ENCODE results near the gene OSBPL5. TPM values are rescaled to one million over a fixed set of nuclear protein-coding genes. Genes with fewer than 3 reads are reported as not detected.

OSBPL5 gene
- total RNA-seq, 1 experiment from 2014 or later, result 16.1 TPM

DNA sequence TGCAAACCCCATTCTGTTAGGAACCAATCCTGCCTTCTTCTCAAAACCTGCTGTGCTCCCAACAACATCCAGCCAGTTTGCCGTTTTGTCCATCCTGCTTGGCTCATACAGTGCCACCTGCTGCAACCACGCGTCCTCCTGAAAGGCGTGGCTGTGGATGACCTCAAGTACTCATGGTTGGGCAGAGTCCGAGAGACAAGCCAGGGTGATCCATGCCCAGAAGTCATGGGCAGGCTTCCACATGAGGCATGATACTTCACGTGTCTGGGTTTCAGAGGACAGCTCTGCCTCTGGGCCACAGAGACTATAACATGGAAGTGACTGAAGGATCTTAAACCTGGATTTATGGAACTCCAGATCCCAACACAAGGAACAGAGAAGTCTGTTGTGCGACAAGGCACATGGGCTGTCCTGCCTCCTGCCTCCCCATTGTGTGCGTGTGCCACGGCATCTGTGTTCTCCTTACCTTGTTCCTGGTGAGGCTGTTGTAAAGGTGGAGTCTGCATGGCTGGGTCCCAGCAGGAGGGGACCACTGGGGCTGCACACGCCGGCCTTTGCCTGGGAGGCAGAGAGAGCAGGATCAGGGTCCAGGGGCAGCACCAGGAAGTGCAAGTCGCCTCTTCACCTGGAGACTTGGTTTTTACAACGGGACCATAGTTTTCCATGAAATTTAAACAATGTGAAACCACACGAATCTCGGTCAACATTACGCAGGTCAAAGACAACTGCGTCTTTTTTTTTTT is 123.2 kb downstream of the OSBPL5 start:
- Histone ChIP-seq H3K4me1 (ENCODE audit: insufficient read depth, low read length) (no peaks in the 10 kb centered on the region), H3K4me2 (ENCODE audit: insufficient read depth, insufficient read length, low read length) (no peak overlapping the region), H3K79me1 (ENCODE audit: insufficient read depth, low read depth, low read length, poor library complexity, severe bottlenecking) (peaks cover 5% of the 10 kb centered on the region), H2AK5ac (ENCODE audit: insufficient read length, low read length) (no peak overlapping the region), H3K18ac (ENCODE audit: insufficient read length, low read depth, low read length) (no peak overlapping the region), H3K4ac (ENCODE audit: low read depth, low read length) (no peak overlapping the region), H3T11ph (ENCODE audit: low read length) (no peak overlapping the region), H4K91ac (ENCODE audit: insufficient read length, low read depth, low read length) (no peak overlapping the region), H3K14ac (ENCODE audit: insufficient read depth, low read length) (no peak overlapping the region; the same call in 1 of the 2 replicates), H2BK15ac (ENCODE audit: low read depth, low read length) (no peak overlapping the region), H2BK120ac (ENCODE audit: low read depth, low read length, poor library complexity, severe bottlenecking) (no peak overlapping the region), H3K9me3 (ENCODE audit: control insufficient read depth, low read depth, low read length) (no peaks in the 10 kb centered on the region), H4K5ac (ENCODE audit: insufficient read length, low read depth, low read length) (no peak overlapping the region), H3K23me2 (ENCODE audit: insufficient read length, low read depth, low read length, poor library complexity, severe bottlenecking) (no peaks in the 10 kb centered on the region), H2BK20ac (ENCODE audit: low read depth, low read length, poor library complexity, severe bottlenecking) (no peak overlapping the region), H2BK12ac (ENCODE audit: insufficient read length, low read depth, low read length) (no peak overlapping the region), H4K8ac (replicated peaks; ENCODE audit: insufficient read length, low read depth, low read length) (no peak overlapping the region), H3K79me2 (ENCODE audit: insufficient read depth, low read length) (no peaks in the 10 kb centered on the region; the same call in 1 of the 2 replicates), H2BK5ac (ENCODE audit: insufficient read length, low read length) (no peak overlapping the region), H3K23ac (ENCODE audit: insufficient read length, low read depth, low read length) (no peak overlapping the region), H3K27ac (ENCODE audit: insufficient read length, low read depth, low read length) (no peak overlapping the region), H3K56ac (ENCODE audit: insufficient read length, low read depth, low read length) (no peak overlapping the region), H4K20me1 (ENCODE audit: control insufficient read depth, insufficient read depth, insufficient read length) (no peaks in the 10 kb centered on the region), H3K9ac (ENCODE audit: extremely low read depth, insufficient read length, low read length) (peak overlapping the region; percentile 8), H2AFZ (ENCODE audit: low read length) (no peak overlapping the region), H3K27me3 (ENCODE audit: insufficient read depth, low read length) (no peaks in the 10 kb centered on the region)
- Mint-ChIP-seq H3K9me3 (no peaks in the 10 kb centered on the region), H3K4me1 (peaks cover 7 to 16% of the 10 kb centered on the region in 2 experiments), H3K27ac (peak overlapping the region in 2 of 3 experiments; percentile 3 to 85; a peak in 2 of 7 replicates), H3K27me3 (ENCODE audit: low read depth) (no peaks in the 10 kb centered on the region), H3K36me3 (ENCODE audit: insufficient read depth in 1 of 3, low read depth in 3 of 3) (peaks cover 29 to 79% (median 75%) of the 10 kb centered on the region in 3 experiments), H3K4me3 (no peak overlapping the region)
- no peak for DNase-seq
- WGBS (ENCODE audit: extremely low coverage, insufficient read length, low lambda C conversion rate), result no CpG with 5 or more reads among the region's 17 CpGs
- TF ChIP-seq, protein P1, sequence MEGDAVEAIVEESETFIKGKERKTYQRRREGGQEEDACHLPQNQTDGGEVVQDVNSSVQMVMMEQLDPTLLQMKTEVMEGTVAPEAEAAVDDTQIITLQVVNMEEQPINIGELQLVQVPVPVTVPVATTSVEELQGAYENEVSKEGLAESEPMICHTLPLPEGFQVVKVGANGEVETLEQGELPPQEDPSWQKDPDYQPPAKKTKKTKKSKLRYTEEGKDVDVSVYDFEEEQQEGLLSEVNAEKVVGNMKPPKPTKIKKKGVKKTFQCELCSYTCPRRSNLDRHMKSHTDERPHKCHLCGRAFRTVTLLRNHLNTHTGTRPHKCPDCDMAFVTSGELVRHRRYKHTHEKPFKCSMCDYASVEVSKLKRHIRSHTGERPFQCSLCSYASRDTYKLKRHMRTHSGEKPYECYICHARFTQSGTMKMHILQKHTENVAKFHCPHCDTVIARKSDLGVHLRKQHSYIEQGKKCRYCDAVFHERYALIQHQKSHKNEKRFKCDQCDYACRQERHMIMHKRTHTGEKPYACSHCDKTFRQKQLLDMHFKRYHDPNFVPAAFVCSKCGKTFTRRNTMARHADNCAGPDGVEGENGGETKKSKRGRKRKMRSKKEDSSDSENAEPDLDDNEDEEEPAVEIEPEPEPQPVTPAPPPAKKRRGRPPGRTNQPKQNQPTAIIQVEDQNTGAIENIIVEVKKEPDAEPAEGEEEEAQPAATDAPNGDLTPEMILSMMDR (conservative IDR thresholded peaks at IDR 0.05), result no peak
